A673 (cell line): Measurements from ENCODE around the gene ITPKC. TPM values are rescaled to one million over a fixed set of nuclear protein-coding genes. Genes with fewer than 3 reads are reported as not detected.
A peak's percentile ranks its signal among the peaks of the same experiment; 100 is the strongest.

ENCODE experiments used
- BruUV-seq: library from RNA; stranded (reverse); fragments of 400-500 nt; replicated peaks from 2 replicates; lab custom pipeline; 2021; lab: Mats Ljungman, UMichigan
- CTCF ChIA-PET: fragments of 300-600 bp; sonication (Branson Sonifier 250); formaldehyde crosslinking; loops from one replicate; lab custom pipeline; 2022; ENCODE audit warnings: antibody characterized with exemption; lab: Charles Lee
- POLR2A ChIA-PET: fragments of 300-600 bp; sonication (Branson Sonifier 250); formaldehyde crosslinking; loops from one replicate; lab custom pipeline; 2022; ENCODE audit warnings: antibody characterized with exemption; ENCODE audit not compliant: low non-redundant PET; lab: Charles Lee
- DNase-seq: peaks from one replicate; pipeline ENCODE4 v3.0.0-alpha.2; 2015; ENCODE audit warnings: low spot score
- H3K27ac ChIP-seq: fragments of 200-600 bp; sonication (generic); 2 replicates; pipeline ENCODE4 v1.5.1; 2016; ENCODE audit warnings: mixed run types, low read depth, mild to moderate bottlenecking, mixed read lengths, antibody characterized with exemption, low read length; ENCODE audit not compliant: poor library complexity, severe bottlenecking
- H3K27me3 ChIP-seq: fragments of 200-600 bp; sonication (generic); replicated peaks from 2 replicates; pipeline ENCODE4 v1.6.1; 2017; ENCODE audit warnings: mixed run types, low read depth, mild to moderate bottlenecking, mixed read lengths, antibody characterized with exemption, low read length; ENCODE audit not compliant: insufficient read depth, poor library complexity
- H3K36me3 ChIP-seq: fragments of 200-600 bp; sonication (generic); 2 replicates; pipeline ENCODE4 v1.6.1; 2016; ENCODE audit warnings: mixed run types, mild to moderate bottlenecking, mixed read lengths, antibody characterized with exemption, low read length; ENCODE audit not compliant: insufficient read depth, poor library complexity, severe bottlenecking
- H3K4me1 ChIP-seq: fragments of 200-600 bp; sonication (generic); 2 replicates; pipeline ENCODE4 v1.6.1; 2017; ENCODE audit warnings: mixed run types, mild to moderate bottlenecking, mixed read lengths, antibody characterized with exemption, low read length; ENCODE audit not compliant: insufficient read depth, poor library complexity, severe bottlenecking
- H3K4me3 ChIP-seq: fragments of 200-600 bp; sonication (generic); 2 replicates; pipeline ENCODE4 v1.5.1; 2016; ENCODE audit warnings: low read depth, mixed run types, mild to moderate bottlenecking, mixed read lengths, low read length; ENCODE audit not compliant: poor library complexity, severe bottlenecking
- H3K9me3 ChIP-seq: fragments of 200-600 bp; sonication (generic); 2 replicates; pipeline ENCODE4 v1.6.1; 2016; ENCODE audit warnings: mixed run types, low read depth, mild to moderate bottlenecking, mixed read lengths, antibody characterized with exemption, low read length; ENCODE audit not compliant: poor library complexity, severe bottlenecking
- CTCF ChIP-seq: fragments of 300-800, 200-600 bp; sonication (generic); conservative IDR thresholded peaks from 2 replicates; pipeline ENCODE4 v1.5.1; 2017; ENCODE audit warnings: low read depth, mild to moderate bottlenecking, antibody characterized with exemption, low read length, moderate library complexity, mixed read lengths
- EZH2 ChIP-seq: fragments of 200-600 bp; sonication (generic); IDR thresholded peaks from 2 replicates; pipeline ENCODE4 v1.6.1; 2017; ENCODE audit warnings: borderline replicate concordance, low read depth, mild to moderate bottlenecking, mixed read lengths, antibody characterized with exemption, low read length; ENCODE audit not compliant: poor library complexity, severe bottlenecking
- intact Hi-C: fragments of 100-400 bp; cut with micrococcal nuclease; formaldehyde crosslinking; loops from one replicate; pipeline ENCODE4 v1.10.0; 2022; ENCODE audit not compliant: unreplicated experiment
- total RNA-seq: library from RNA; stranded (reverse); gene quantifications from 2 replicates; pipeline ENCODE4 v1.2.3, GENCODE V29; 2021

ITPKC gene
- total RNA-seq, 1 experiment from 2014 or later, result 7.2 TPM

- peaks cover 7% of the 10 kb centered on the region for H3K4me1 ChIP-seq
- H3K36me3 ChIP-seq, result peaks cover 27% of the 10 kb centered on the region
- TF ChIP-seq CTCF (no peak), EZH2 (no peak)
- POLR2A ChIA-PET, result no interaction called here
- DNase-seq, result no peak
- BruUV-seq, result no TSS peak
- H3K9me3 ChIP-seq, result no peaks in the 10 kb centered on the region
- no peaks in the 10 kb centered on the region for H3K27me3 ChIP-seq
- CTCF ChIA-PET, result no interaction called here
- no peak overlapping the region for H3K4me3 ChIP-seq
- no peak overlapping the region for H3K27ac ChIP-seq
- intact Hi-C loops, result loop anchor here (10.0 kb wide), 1 partner anchor 95 kb away; no protein-coding TSS in a partner anchor
Measured at GRCh38 chr19:40709817-40710216, 7.1 kb upstream of the ITPKC start.

- POLR2A ChIA-PET, result no interaction called here
- H3K27ac ChIP-seq, result peak overlapping the region; percentile 77
Measured at GRCh38 chr19:40713939-40714338, 3.0 kb upstream of the ITPKC start.

DNA sequence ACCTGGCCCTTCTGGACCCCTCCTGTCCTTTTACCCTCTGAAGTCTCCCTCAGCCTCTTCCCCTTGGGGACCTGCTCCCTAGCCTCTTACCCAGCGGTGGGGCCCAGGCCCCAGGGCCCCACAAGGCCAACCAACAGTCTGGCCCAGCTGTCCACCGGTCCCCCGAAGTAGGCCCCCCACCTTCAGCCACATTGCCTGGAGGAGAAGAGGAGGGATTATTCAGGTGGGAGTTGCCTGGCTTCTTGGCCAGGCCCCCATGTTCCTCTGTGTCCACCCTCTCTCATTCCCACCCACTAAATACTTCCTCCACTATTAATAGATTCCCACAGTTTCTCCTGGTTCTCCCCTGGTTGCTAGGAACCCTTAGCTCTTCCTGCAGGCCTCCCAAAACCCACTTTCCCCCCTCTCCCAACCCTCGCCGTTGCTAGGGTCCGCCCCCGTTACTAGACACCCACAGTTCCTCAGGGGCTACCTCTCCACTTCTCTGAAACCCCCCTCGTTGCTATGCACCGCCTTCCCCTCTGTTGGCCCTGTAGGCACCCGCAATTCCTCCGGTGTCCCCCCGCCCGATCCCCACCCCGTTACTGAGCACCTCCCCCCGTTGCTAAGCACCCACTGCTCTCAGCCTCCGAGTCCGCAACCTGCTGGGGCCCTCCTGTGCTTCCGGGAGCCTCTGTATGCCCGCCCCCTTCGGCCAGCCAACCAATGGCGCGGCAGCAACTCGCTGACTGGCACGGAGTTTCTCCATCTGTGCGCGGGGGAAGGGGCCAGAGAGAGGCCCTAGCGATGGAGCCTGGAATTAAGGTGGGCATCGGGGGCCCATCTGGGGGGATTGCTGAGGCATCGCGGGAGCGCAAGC is 2.2 kb upstream of the ITPKC start:
- no TSS peak for BruUV-seq
- CTCF ChIA-PET, result no interaction called here

More at GRCh38 chr19:40713939-40714338, 3.0 kb upstream of the ITPKC start:
- Histone ChIP-seq H3K4me3 (peak overlapping the region; percentile 68), H3K27me3 (no peaks in the 10 kb centered on the region), H3K36me3 (peaks cover 15% of the 10 kb centered on the region), H3K9me3 (no peaks in the 10 kb centered on the region), H3K4me1 (peaks cover 29% of the 10 kb centered on the region)
- BruUV-seq, result no TSS peak
- TF ChIP-seq CTCF (no peak), EZH2 (no peak)
- CTCF ChIA-PET, result no interaction called here
- DNase-seq, result no peak
- intact Hi-C loops, result loop anchor here (10.0 kb wide), 1 partner anchor 91 kb away; no protein-coding TSS in a partner anchor

More for the DNA sequence above, 2.2 kb upstream of the ITPKC start:
- no peak for TF ChIP-seq CTCF
- TF ChIP-seq EZH2, result no peak
- Histone ChIP-seq H3K36me3 (peaks cover 8% of the 10 kb centered on the region), H3K4me3 (peak overlapping the region; percentile 68), H3K27me3 (no peaks in the 10 kb centered on the region), H3K27ac (peak overlapping the region; percentile 80), H3K4me1 (peaks cover 37% of the 10 kb centered on the region), H3K9me3 (no peaks in the 10 kb centered on the region)
- DNase-seq, result peak; percentile 97
- POLR2A ChIA-PET, result no interaction called here
- intact Hi-C loops, result loop anchor here (10.0 kb wide), 1 partner anchor 90 kb away; no protein-coding TSS in a partner anchor
